HFFc6 (cell line): ENCODE measurements around the gene LRATD1. TPM values are rescaled to one million over a fixed set of nuclear protein-coding genes. Genes with fewer than 3 reads are reported as not detected.

ENCODE experiments used
- DNase-seq: peaks from one replicate; pipeline ENCODE4 v3.0.0-alpha.2; 2018
- H3K27ac Mint-ChIP-seq: 2 replicates; pipeline ENCODE4 v1.8.0; 2020; ENCODE audit warnings: mild to moderate bottlenecking, mixed read lengths
- H3K27me3 Mint-ChIP-seq: 2 replicates; pipeline ENCODE4 v1.8.0; 2021; ENCODE audit warnings: mild to moderate bottlenecking, moderate library complexity, mixed read lengths; ENCODE audit not compliant: insufficient read depth
- H3K36me3 Mint-ChIP-seq: 2 replicates; pipeline ENCODE4 v1.8.0; 2021; ENCODE audit warnings: low read depth, mixed read lengths
- H3K4me1 Mint-ChIP-seq: 2 replicates; pipeline ENCODE4 v1.8.0; 2020; ENCODE audit warnings: low read depth, mixed read lengths
- H3K4me3 Mint-ChIP-seq: 2 replicates; pipeline ENCODE4 v1.8.0; 2020; ENCODE audit warnings: mild to moderate bottlenecking, moderate library complexity, mixed read lengths
- H3K9me3 Mint-ChIP-seq: 2 replicates; pipeline ENCODE4 v1.8.0; 2020; ENCODE audit warnings: mild to moderate bottlenecking, mixed read lengths
- CTCF ChIP-seq: fragments of 200-600 bp; sonication (generic); IDR thresholded peaks from 2 replicates; pipeline ENCODE4 v1.5.0; 2021; ENCODE audit warnings: antibody characterized with exemption, mild to moderate bottlenecking
- long read RNA-seq: library from polyadenylated mRNA; unstranded; transcript quantifications from one replicate; pipeline ENCODE4 v2.0.0, GENCODE V29; 2019
- total RNA-seq, 6 experiments: library from RNA; stranded (reverse); fragmentation: NEBNext Ultra II Directional; extraction: Animal tissue kit (Norgen Biotek cat#: 25700); gene quantifications; 2 replicates in 1 of 6; 3 replicates in 5 of 6; pipeline ENCODE4 v1.2.3, GENCODE V29; 2021

The LRATD1 gene
- total RNA-seq = under 1 TPM in 2 of 6 experiments, not detected in 4; 0.05 to 0.07 TPM
- long read RNA-seq = 0 reads

DNA sequence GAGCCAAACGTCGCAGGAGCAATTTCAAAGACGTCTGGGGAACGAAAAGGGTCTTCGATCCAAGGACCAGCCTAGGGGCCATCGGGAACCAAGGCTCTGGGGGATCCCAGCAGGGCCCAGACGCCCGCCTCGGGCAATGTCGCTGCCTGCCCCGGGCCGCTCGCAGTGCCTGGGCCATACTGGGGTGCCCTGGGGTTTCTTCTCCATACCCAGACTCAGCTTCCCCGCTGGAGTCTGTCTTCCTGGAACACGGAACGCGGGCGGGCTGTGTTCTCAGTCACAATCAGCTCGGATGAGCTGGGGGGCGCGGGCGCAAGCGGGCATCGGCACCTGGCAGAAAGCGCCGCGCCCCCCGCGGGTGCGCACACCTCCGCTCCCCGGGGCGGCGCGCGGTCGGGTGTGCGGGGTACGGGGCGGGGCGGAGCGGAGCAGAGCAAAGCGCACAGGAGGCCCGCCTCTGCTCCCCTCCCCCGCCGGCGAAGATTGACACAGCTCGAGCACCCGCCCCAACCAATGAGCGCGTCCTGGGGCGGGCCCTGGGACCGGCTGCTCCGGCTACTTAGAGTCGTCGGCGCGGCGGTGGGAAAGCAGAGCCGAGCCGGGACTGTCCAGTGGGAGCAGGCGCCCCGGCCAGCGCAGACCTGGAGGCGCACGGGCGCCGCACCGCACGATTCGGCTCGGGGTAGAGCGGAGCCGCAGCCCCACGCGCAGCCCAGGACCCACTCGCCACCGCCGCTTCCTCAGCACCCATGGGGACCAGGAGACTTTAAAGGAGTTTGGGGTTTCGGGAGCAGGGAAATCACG lies at the start of gene LRATD1:
LRATD1 (plus strand) TSS at position 585 of the 804 bp plus-strand sequence. CDS start 1,263 bp downstream, outside the sequence.
- peak; percentile 12 for DNase-seq
- H3K9me3 Mint-ChIP-seq = no peaks in the 10 kb centered on the region
- no peak for TF ChIP-seq CTCF
- H3K36me3 Mint-ChIP-seq = no peaks in the 10 kb centered on the region
- H3K27ac Mint-ChIP-seq = no peak within 1 kb of the TSS
- peaks cover 20% of the 10 kb centered on the region for H3K4me1 Mint-ChIP-seq
- H3K27me3 Mint-ChIP-seq = peaks cover 41% of the 10 kb centered on the region
- peak within 1 kb of the TSS; percentile 43 for H3K4me3 Mint-ChIP-seq

GRCh38 chr2:14583059-14583458 lies 49.5 kb upstream of the LRATD1 start:
- H3K4me3 Mint-ChIP-seq = no peak overlapping the region
- no peak overlapping the region for H3K27ac Mint-ChIP-seq
- H3K9me3 Mint-ChIP-seq = no peaks in the 10 kb centered on the region
- H3K4me1 Mint-ChIP-seq = peaks cover 14% of the 10 kb centered on the region
- no peaks in the 10 kb centered on the region; the same call in 1 of the 2 replicates for H3K27me3 Mint-ChIP-seq
- no peaks in the 10 kb centered on the region for H3K36me3 Mint-ChIP-seq
- no peak for DNase-seq
- TF ChIP-seq CTCF = no peak

- no peak overlapping the region for H3K4me3 Mint-ChIP-seq
- H3K27me3 Mint-ChIP-seq = no peaks in the 10 kb centered on the region
- no peaks in the 10 kb centered on the region for H3K9me3 Mint-ChIP-seq
- DNase-seq = no peak
- H3K27ac Mint-ChIP-seq = no peak overlapping the region
- no peaks in the 10 kb centered on the region for H3K36me3 Mint-ChIP-seq
- no peak for TF ChIP-seq CTCF
- peaks cover 22% of the 10 kb centered on the region for H3K4me1 Mint-ChIP-seq
Observed at GRCh38 chr2:14583802-14584201, 48.7 kb upstream of the LRATD1 start.

DNA sequence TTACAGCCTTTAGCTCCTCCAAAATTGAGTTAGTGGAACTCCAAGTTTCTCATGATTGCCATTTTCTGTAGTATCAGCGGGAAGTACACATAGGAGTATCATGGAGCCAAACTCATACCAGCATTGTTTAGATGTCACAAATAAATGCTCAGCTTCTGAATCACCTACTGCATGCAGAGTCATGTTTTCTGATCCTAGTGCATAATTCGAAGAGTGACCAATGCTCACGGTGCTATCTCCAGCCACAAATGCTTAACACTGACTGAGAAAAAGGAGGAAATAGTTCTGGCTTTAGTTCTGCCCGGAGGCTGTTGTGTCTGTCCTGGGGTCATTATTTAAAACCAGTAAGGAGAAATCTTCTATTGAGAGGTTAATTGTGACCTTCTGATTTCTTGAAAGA lies 45.4 kb upstream of the LRATD1 start:
- H3K27ac Mint-ChIP-seq = peak overlapping the region; percentile 13; the same call in 1 of the 2 replicates
- H3K9me3 Mint-ChIP-seq = no peaks in the 10 kb centered on the region
- no peaks in the 10 kb centered on the region for H3K27me3 Mint-ChIP-seq
- H3K36me3 Mint-ChIP-seq = no peaks in the 10 kb centered on the region
- peaks cover 33% of the 10 kb centered on the region for H3K4me1 Mint-ChIP-seq
- peak; percentile 77 for DNase-seq
- TF ChIP-seq CTCF = no peak
- H3K4me3 Mint-ChIP-seq = no peak overlapping the region; the same call in 1 of the 2 replicates

DNA sequence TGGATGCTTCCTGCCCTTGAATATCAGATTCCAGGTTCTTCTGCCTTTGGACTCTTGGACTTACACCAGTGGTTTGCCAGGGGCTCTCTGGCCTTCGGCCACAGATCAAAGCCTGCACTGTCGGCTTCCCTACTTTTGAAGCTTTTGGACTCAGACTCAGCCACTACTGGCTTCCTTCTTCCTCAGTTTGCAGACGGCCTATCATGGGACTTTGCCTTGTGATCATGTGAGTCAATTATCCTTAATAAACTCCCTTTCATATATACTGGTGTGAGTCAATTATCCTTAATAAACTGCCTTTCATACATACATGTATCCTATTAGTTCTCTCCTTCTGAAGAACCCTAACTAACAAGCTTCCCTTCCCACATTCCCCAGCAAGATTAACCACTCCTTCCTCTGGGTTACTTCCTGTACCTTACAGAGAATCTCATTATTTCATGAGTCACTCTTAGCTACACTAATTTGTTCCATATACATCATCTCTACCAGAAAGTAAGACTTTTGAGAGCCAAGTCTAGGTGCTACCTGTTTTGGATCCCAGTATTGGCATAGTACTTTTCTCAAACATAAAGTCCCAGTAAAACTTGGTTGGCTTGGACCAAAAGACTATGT lies 31.3 kb upstream of the LRATD1 start:
- DNase-seq = no peak
- H3K27me3 Mint-ChIP-seq = peaks cover 2% of the 10 kb centered on the region; the same call in 1 of the 2 replicates
- H3K4me3 Mint-ChIP-seq = no peak overlapping the region
- TF ChIP-seq CTCF = no peak
- H3K27ac Mint-ChIP-seq = no peak overlapping the region
- peaks cover 15% of the 10 kb centered on the region for H3K4me1 Mint-ChIP-seq
- H3K36me3 Mint-ChIP-seq = no peaks in the 10 kb centered on the region
- H3K9me3 Mint-ChIP-seq = no peaks in the 10 kb centered on the region
